T-helper 2 cell treated with Interferon-gamma antibody and Interleukin-4, amounts not matched to agents 5 μg/mL and 100 μg/mL, for 36 hours (primary cell): ENCODE results near the gene LTBP2.

Source experiments
- DNase-seq: peaks from one replicate; pipeline ENCODE4 v3.0.0; 2021; ENCODE audit warnings: low spot score
- H3K27ac Mint-ChIP-seq: one replicate; pipeline ENCODE4 v1.8.0; 2021; ENCODE audit warnings: mild to moderate bottlenecking, mixed read lengths
- H3K27me3 Mint-ChIP-seq: one replicate; pipeline ENCODE4 v1.8.0; 2021; ENCODE audit warnings: low read depth, mixed read lengths
- H3K36me3 Mint-ChIP-seq: one replicate; pipeline ENCODE4 v1.8.0; 2021; ENCODE audit warnings: low read depth, mixed read lengths
- H3K4me1 Mint-ChIP-seq: one replicate; pipeline ENCODE4 v1.8.0; 2021; ENCODE audit warnings: low read depth, mixed read lengths
- H3K4me3 Mint-ChIP-seq: one replicate; pipeline ENCODE4 v1.8.0; 2022; ENCODE audit warnings: mild to moderate bottlenecking, moderate library complexity, mixed read lengths
- H3K9me3 Mint-ChIP-seq: one replicate; pipeline ENCODE4 v1.8.0; 2021; ENCODE audit warnings: mixed read lengths

Gene LTBP2

DNA sequence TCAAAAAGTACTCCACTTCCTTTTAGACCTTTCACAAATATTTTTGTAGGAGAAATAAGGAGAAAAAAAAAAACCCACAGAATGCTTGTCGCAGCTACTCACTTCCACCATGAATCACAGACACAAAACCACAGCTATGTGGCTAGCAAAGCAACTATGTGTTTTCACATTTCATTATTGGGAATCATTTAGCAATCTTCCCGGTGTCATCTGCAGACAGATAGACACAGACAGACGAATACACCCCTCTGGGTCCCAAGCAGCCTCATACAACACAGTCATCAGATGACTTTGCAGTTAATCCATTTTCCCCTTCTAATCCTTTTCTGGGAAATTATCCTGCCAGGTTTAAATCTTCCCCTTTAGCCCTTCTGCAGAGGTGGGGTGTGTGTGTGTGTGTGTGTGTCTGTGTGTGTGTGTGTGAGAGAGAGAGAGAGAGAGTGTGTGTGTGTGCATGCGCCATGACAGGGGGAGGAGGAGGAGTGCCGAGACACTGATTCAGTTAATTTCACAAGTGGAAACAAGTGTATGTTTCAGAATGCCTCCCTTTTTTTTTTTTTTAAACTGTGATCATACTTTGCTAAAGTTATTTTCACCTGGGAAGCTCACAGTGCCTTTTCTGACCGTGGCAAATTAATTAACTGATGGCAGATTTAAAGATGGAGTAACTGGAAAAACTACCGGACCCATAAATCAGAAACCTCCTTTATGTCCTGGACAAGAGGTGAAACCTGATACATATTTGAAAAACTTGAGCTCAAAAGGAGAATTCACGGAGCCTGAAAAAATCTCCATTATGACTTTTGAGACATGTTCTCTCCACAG lies 39.9 kb downstream of the LTBP2 start:
- H3K4me3 Mint-ChIP-seq: no peak overlapping the region

GRCh38 chr14:74571441-74571841 lies 40.6 kb downstream of the LTBP2 start:
- Mint-ChIP-seq H3K4me1 (peaks cover 24% of the 10 kb centered on the region), H3K9me3 (no peaks in the 10 kb centered on the region), H3K4me3 (no peak overlapping the region), H3K36me3 (no peaks in the 10 kb centered on the region), H3K27me3 (peaks cover 14% of the 10 kb centered on the region), H3K27ac (no peak overlapping the region)
- no peak for DNase-seq

More for the DNA sequence above, 39.9 kb downstream of the LTBP2 start:
- H3K27me3 Mint-ChIP-seq: peaks cover 17% of the 10 kb centered on the region
- DNase-seq: peak; percentile 18
- H3K4me1 Mint-ChIP-seq: peaks cover 24% of the 10 kb centered on the region
- no peaks in the 10 kb centered on the region for H3K36me3 Mint-ChIP-seq
- no peak overlapping the region for H3K27ac Mint-ChIP-seq
- H3K9me3 Mint-ChIP-seq: no peaks in the 10 kb centered on the region

DNA sequence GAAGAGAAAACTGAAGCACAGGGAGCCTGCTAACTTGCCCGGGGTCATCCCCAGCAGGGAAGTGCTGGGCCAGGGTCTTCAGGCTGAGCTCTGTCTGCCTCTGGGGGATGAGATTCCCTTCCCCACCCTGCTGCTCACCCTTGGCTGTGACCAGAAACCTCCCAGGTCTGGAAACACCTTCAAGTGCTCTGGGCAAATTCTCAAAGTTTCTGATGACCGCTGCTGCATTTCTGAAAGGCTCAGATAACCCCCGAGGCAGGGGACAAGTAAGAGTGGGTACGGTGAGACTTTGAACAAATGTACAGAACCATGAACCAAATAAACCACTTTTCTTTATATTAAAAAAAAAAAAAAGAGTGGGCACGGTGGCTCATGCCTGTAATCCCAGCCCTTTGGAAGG lies 41.3 kb downstream of the LTBP2 start:
- no peak overlapping the region for H3K4me3 Mint-ChIP-seq
- no peak overlapping the region for H3K27ac Mint-ChIP-seq
- peaks cover 24% of the 10 kb centered on the region for H3K4me1 Mint-ChIP-seq
- H3K9me3 Mint-ChIP-seq: no peaks in the 10 kb centered on the region
- H3K36me3 Mint-ChIP-seq: no peaks in the 10 kb centered on the region
- DNase-seq: no peak
- H3K27me3 Mint-ChIP-seq: peaks cover 14% of the 10 kb centered on the region

DNA sequence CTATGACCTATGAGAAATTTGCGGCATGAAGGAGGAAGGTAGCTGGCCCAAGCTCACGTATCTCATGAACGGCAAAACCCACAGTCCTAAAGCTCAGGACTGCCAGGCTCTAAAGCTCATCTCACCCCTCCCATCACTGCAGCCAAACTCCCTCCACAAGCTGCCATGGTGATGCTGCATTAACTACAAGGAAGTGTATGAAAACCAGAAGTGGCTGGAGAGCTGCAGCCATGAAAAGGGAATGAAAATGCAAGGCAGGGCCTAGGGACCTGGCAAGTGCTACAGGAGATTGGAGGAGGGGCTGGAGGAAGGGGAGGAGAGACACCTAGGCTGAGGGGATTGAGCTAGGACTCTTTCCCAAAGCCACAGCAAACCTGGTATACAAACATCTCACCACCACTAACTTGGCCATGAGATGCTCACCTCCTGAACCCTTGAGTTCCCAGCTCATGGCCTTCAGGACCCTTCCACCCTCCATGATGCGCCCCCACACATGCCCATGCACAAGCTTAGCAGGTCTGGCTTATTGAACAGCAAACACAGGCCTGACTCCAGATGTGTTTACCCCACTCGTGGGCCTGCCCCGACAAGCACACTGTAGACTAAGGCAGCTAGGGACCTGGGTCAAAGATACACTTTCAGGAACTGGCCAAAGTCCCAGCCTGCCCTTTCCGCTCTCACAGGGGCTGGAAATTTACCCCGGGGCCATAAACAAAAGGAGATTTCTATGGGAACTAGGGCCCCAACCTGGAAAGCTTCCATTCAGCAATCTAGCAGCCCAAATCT lies 42.0 kb downstream of the LTBP2 start:
- Mint-ChIP-seq H3K4me1 (peaks cover 24% of the 10 kb centered on the region), H3K27ac (no peak overlapping the region), H3K27me3 (peaks cover 18% of the 10 kb centered on the region), H3K4me3 (no peak overlapping the region), H3K36me3 (no peaks in the 10 kb centered on the region), H3K9me3 (no peaks in the 10 kb centered on the region)
- DNase-seq: no peak

GRCh38 chr14:74569387-74569786 lies 42.6 kb downstream of the LTBP2 start:
- peaks cover 18% of the 10 kb centered on the region for H3K27me3 Mint-ChIP-seq
- peaks cover 19% of the 10 kb centered on the region for H3K4me1 Mint-ChIP-seq
- no peak overlapping the region for H3K27ac Mint-ChIP-seq
- H3K4me3 Mint-ChIP-seq: no peak overlapping the region
- no peaks in the 10 kb centered on the region for H3K36me3 Mint-ChIP-seq
- DNase-seq: no peak
- no peaks in the 10 kb centered on the region for H3K9me3 Mint-ChIP-seq

- H3K27me3 Mint-ChIP-seq: peaks cover 18% of the 10 kb centered on the region
- no peaks in the 10 kb centered on the region for H3K36me3 Mint-ChIP-seq
- no peak overlapping the region for H3K4me3 Mint-ChIP-seq
- peaks cover 14% of the 10 kb centered on the region for H3K4me1 Mint-ChIP-seq
- no peak for DNase-seq
- H3K9me3 Mint-ChIP-seq: no peaks in the 10 kb centered on the region
- H3K27ac Mint-ChIP-seq: no peak overlapping the region
Measured at GRCh38 chr14:74568911-74569310, 43.1 kb downstream of the LTBP2 start.

- no peak for DNase-seq
- H3K27ac Mint-ChIP-seq: no peak overlapping the region
Measured at GRCh38 chr14:74568380-74568649, 43.7 kb downstream of the LTBP2 start.

GRCh38 chr14:74567646-74568379 lies 44.2 kb downstream of the LTBP2 start:
- Mint-ChIP-seq H3K4me1 (peaks cover 10% of the 10 kb centered on the region), H3K4me3 (no peak overlapping the region), H3K36me3 (no peaks in the 10 kb centered on the region), H3K9me3 (no peaks in the 10 kb centered on the region), H3K27ac (no peak overlapping the region), H3K27me3 (peaks cover 15% of the 10 kb centered on the region)
- DNase-seq: no peak

More at GRCh38 chr14:74568380-74568649, 43.7 kb downstream of the LTBP2 start:
- Mint-ChIP-seq H3K9me3 (no peaks in the 10 kb centered on the region), H3K36me3 (no peaks in the 10 kb centered on the region), H3K4me1 (peaks cover 10% of the 10 kb centered on the region), H3K4me3 (no peak overlapping the region), H3K27me3 (peaks cover 18% of the 10 kb centered on the region)

DNA sequence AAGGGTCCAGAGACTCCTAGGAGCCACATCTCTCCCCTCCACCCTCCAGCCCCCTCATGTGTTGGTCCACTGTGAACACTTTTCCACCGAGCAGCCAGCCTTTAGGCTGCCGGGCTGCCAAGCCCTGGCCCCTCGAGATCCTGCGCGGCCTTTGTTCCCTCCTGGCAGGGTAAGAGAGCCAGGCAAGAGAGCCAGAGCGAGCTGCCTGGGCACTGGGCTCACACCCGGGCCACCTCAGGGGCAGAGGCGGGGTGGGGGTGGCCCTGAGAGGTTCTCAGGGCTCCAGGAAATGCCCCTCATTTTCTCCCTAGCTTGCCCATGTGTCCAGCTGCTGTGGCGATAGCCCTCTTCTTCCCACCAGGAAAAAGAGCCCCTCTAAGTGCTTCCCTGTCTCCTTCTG lies 44.8 kb downstream of the LTBP2 start:
- Mint-ChIP-seq H3K4me1 (peaks cover 5% of the 10 kb centered on the region), H3K36me3 (no peaks in the 10 kb centered on the region), H3K4me3 (no peak overlapping the region), H3K27ac (no peak overlapping the region), H3K27me3 (peaks cover 13% of the 10 kb centered on the region), H3K9me3 (no peaks in the 10 kb centered on the region)
- DNase-seq: no peak

GRCh38 chr14:74566174-74567141 lies 45.6 kb downstream of the LTBP2 start:
- H3K27me3 Mint-ChIP-seq: peaks cover 9% of the 10 kb centered on the region

GRCh38 chr14:74563586-74564159 lies 48.4 kb downstream of the LTBP2 start:
- H3K4me1 Mint-ChIP-seq: no peaks in the 10 kb centered on the region
- no peak for DNase-seq

More at GRCh38 chr14:74566174-74567141, 45.6 kb downstream of the LTBP2 start:
- no peaks in the 10 kb centered on the region for H3K4me1 Mint-ChIP-seq
- no peaks in the 10 kb centered on the region for H3K9me3 Mint-ChIP-seq
- no peaks in the 10 kb centered on the region for H3K36me3 Mint-ChIP-seq
- H3K4me3 Mint-ChIP-seq: no peak overlapping the region
- no peak for DNase-seq
- no peak overlapping the region for H3K27ac Mint-ChIP-seq

GRCh38 chr14:74563233-74563585 lies 48.8 kb downstream of the LTBP2 start:
- H3K4me1 Mint-ChIP-seq: no peaks in the 10 kb centered on the region
- DNase-seq: no peak
- H3K27me3 Mint-ChIP-seq: peaks cover 7% of the 10 kb centered on the region

More at GRCh38 chr14:74563586-74564159, 48.4 kb downstream of the LTBP2 start:
- H3K27ac Mint-ChIP-seq: no peak overlapping the region
- no peaks in the 10 kb centered on the region for H3K36me3 Mint-ChIP-seq
- peaks cover 7% of the 10 kb centered on the region for H3K27me3 Mint-ChIP-seq
- no peak overlapping the region for H3K4me3 Mint-ChIP-seq
- no peaks in the 10 kb centered on the region for H3K9me3 Mint-ChIP-seq

More at GRCh38 chr14:74563233-74563585, 48.8 kb downstream of the LTBP2 start:
- no peaks in the 10 kb centered on the region for H3K36me3 Mint-ChIP-seq
- no peak overlapping the region for H3K27ac Mint-ChIP-seq
- no peak overlapping the region for H3K4me3 Mint-ChIP-seq
- no peaks in the 10 kb centered on the region for H3K9me3 Mint-ChIP-seq
